Endothelial cell of umbilical vein (primary cell): ENCODE data around the gene PRKCQ. TPM values are rescaled to one million over a fixed set of nuclear protein-coding genes. Genes with fewer than 3 reads are reported as not detected.

Experiments used
- BruUV-seq: library from RNA; stranded (reverse); fragments of 400-500 nt; replicated peaks from 2 replicates; lab custom pipeline; 2021; lab: Mats Ljungman, UMichigan
- CTCF ChIA-PET: fragments of 300-600, 350-600 bp; sonication (Branson Sonifier 250); formaldehyde crosslinking; loops from one replicate; lab custom pipeline; 2021; ENCODE audit warnings: antibody characterized with exemption, inconsistent platforms; lab: Charles Lee
- POLR2A ChIA-PET: fragments of 300-600, 350-600 bp; sonication (Branson Sonifier 250); formaldehyde crosslinking; loops from one replicate; lab custom pipeline; 2021; ENCODE audit warnings: antibody characterized with exemption, inconsistent platforms; lab: Charles Lee
- DNase-seq: peaks from one replicate; pipeline ENCODE4 v3.0.0-alpha.2; 2011; ENCODE audit warnings: low read depth, low spot score
- FAIRE-seq: peaks from 2 replicates; lab custom pipeline; 2011; peaks lifted over from hg19 to GRCh38; lab: Jason Lieb, UNC
- H2AFZ ChIP-seq: 2 replicates; pipeline ENCODE4 v1.6.0; 2012; ENCODE audit warnings: low read depth, low read length, control low read depth, inconsistent platforms
- H3K27ac ChIP-seq: 2 replicates; pipeline ENCODE4 v1.5.1; 2011; ENCODE audit warnings: low read depth, mild to moderate bottlenecking, control low read depth, low read length, moderate library complexity; ENCODE audit not compliant: insufficient read depth
- H3K27me3 ChIP-seq, 2 experiments: 2 replicates each; pipeline versions ENCODE4 v1.6.0 to v1.6.1; 2011; ENCODE audit warnings: low read length in 2 of 2, mixed read lengths in 1 of 2; ENCODE audit not compliant: control insufficient read depth in 2 of 2, insufficient read depth in 2 of 2
- H3K36me3 ChIP-seq, 2 experiments: 2 replicates in 1 of 2; 3 replicates in 1 of 2; pipeline ENCODE4 v1.5.1; 2011; ENCODE audit warnings: low read length in 2 of 2, mild to moderate bottlenecking in 1 of 2, moderate library complexity in 1 of 2; ENCODE audit not compliant: control insufficient read depth in 2 of 2, insufficient read depth in 2 of 2; ENCODE audit errors: extremely low read depth in 1 of 2
- H3K4me1 ChIP-seq: 3 replicates; pipeline ENCODE4 v1.5.1; 2011; ENCODE audit warnings: mild to moderate bottlenecking, low read length; ENCODE audit not compliant: control insufficient read depth, insufficient read depth; ENCODE audit errors: extremely low read depth
- H3K4me2 ChIP-seq: 2 replicates; pipeline ENCODE4 v1.6.1; 2011; ENCODE audit warnings: low read length, control low read depth, mixed read lengths; ENCODE audit not compliant: insufficient read depth
- H3K4me3 ChIP-seq, 3 experiments: fragments of 200-600 bp in 1 of 3; sonication (generic), shearing (Covaris generic) in 1 of 3; replicated peaks in 1 of 3; 2 replicates each; pipeline ENCODE4 v1.5.1; 2011 to 2016; ENCODE audit warnings: control low read depth in 3 of 3, low read length in 3 of 3, mild to moderate bottlenecking in 2 of 3, inconsistent platforms in 1 of 3, low read depth in 1 of 3, moderate library complexity in 1 of 3; ENCODE audit not compliant: insufficient read depth in 1 of 3
- H3K79me2 ChIP-seq: 2 replicates; pipeline ENCODE4 v1.6.0; 2012; ENCODE audit warnings: low read length, inconsistent platforms; ENCODE audit not compliant: control insufficient read depth, insufficient read depth
- H3K9ac ChIP-seq: replicated peaks from 2 replicates; pipeline ENCODE3; 2011; ENCODE audit warnings: low read length, control low read depth; ENCODE audit not compliant: insufficient read depth; ENCODE audit errors: extremely low read depth
- H3K9me1 ChIP-seq: replicated peaks from 3 replicates; pipeline ENCODE4 v1.6.0; 2011; ENCODE audit warnings: mild to moderate bottlenecking, low read length; ENCODE audit not compliant: control insufficient read depth, insufficient read depth; ENCODE audit errors: extremely low read depth
- H3K9me3 ChIP-seq: replicated peaks from 2 replicates; pipeline ENCODE4 v1.5.1; 2012; ENCODE audit warnings: low read length, inconsistent platforms; ENCODE audit not compliant: control insufficient read depth, insufficient read depth
- H4K20me1 ChIP-seq: replicated peaks from 2 replicates; pipeline ENCODE3; 2011; ENCODE audit warnings: mild to moderate bottlenecking, low read length; ENCODE audit not compliant: control insufficient read depth, insufficient read depth; ENCODE audit errors: extremely low read depth
- CTCF ChIP-seq, 2 donors: IDR thresholded peaks; 1 replicate in 1 of 2; 2 replicates in 1 of 2; pipeline ENCODE4 v1.5.1; 2011; ENCODE audit warnings: low read length in 2 of 2, mild to moderate bottlenecking in 2 of 2, moderate library complexity in 2 of 2, control low read depth in 1 of 2, inconsistent platforms in 1 of 2, low read depth in 1 of 2; ENCODE audit not compliant: insufficient read depth in 1 of 2; ENCODE audit errors: extremely low read depth in 1 of 2
- FOS ChIP-seq: IDR thresholded peaks from 2 replicates; pipeline ENCODE4 v1.6.1; 2011; ENCODE audit warnings: mild to moderate bottlenecking, low read length, moderate library complexity, borderline replicate concordance; ENCODE audit not compliant: insufficient read depth
- GATA2 ChIP-seq: IDR thresholded peaks from 2 replicates; pipeline ENCODE4 v1.7.0; 2011; ENCODE audit warnings: low read depth, mild to moderate bottlenecking, moderate library complexity, mixed read lengths, low read length; ENCODE audit not compliant: insufficient read length, insufficient read depth
- POLR2AphosphoS5 ChIP-seq: IDR thresholded peaks from 2 replicates; pipeline ENCODE4 v1.6.1; 2012; ENCODE audit warnings: low read depth, mild to moderate bottlenecking, control low read depth, low read length, moderate library complexity; ENCODE audit not compliant: insufficient read depth
- dilution Hi-C: fragments of 300-500 bp; cut with MboI; formaldehyde crosslinking; loops from one replicate; pipeline ENCODE4 v1.15.0; 2019; ENCODE audit warnings: low sequenced_read_pairs; ENCODE audit not compliant: extremely low pct_ligation_motif_present
- intact Hi-C: fragments of 100-400 bp; cut with micrococcal nuclease; formaldehyde crosslinking; loops from one replicate; pipeline ENCODE4 v1.10.0; 2022
- polyA plus RNA-seq, 4 experiments: library from polyadenylated mRNA; depleted of rRNA in 3 of 4; stranded (reverse) in 3 of 4; unstranded in 1 of 4; fragments of >200 nt; gene quantifications; 2 replicates each; pipeline versions ENCODE4 v1.2.1 to v1.2.3, GENCODE V29; 2011 to 2012; ENCODE audit warnings: missing spikeins in 1 of 4
- total RNA-seq: library from RNA; stranded (reverse); gene quantifications from 2 replicates; pipeline ENCODE4 v1.2.3, GENCODE V29; 2021

PRKCQ gene
- total and polyA plus RNA-seq, 2 donors (not counting 3 experiments of a cell fraction or from before 2014, with no cell fraction given) = 0.32 to 0.55 TPM

GRCh38 chr10:6383096-6383812 lies 196.8 kb downstream of the PRKCQ start:
- Histone ChIP-seq H3K36me3 (no peaks in the 10 kb centered on the region), H3K9me1 (no peaks in the 10 kb centered on the region), H3K9ac (no peak overlapping the region), H3K4me3 (no peak overlapping the region), H3K27ac (no peak overlapping the region), H3K27me3 (no peaks in the 10 kb centered on the region), H3K4me1 (peaks cover 8% of the 10 kb centered on the region), H3K4me2 (no peak overlapping the region), H3K9me3 (no peaks in the 10 kb centered on the region), H4K20me1 (no peaks in the 10 kb centered on the region), H3K79me2 (no peaks in the 10 kb centered on the region), H2AFZ (no peak overlapping the region)
- TF ChIP-seq POLR2AphosphoS5 (no peak), GATA2 (no peak), CTCF (IDR thresholded peaks at IDR 0.05; ENCODE audit: extremely low read depth in 1 of 2, insufficient read depth in 1 of 2, low read depth in 1 of 2, low read length in 2 of 2) (no peak), FOS (peak; percentile 40)
- ChIA-PET POLR2A (no interaction called here), CTCF (interaction anchor here (1.0 to 3.7 kb wide), 2 partner anchors 8 to 19 kb away, joined by 4 to 20 read pairs; no protein-coding TSS in a partner anchor)
- dilution Hi-C loops = no loop called here
- DNase-seq (peak; percentile 55), FAIRE-seq (peak; percentile 81)
- intact Hi-C loops = no loop called here
- BruUV-seq = no TSS peak
